ENCODE data around the gene RNF43.
"Not testable (repeated sequence)": the region's sequence is repeated elsewhere in the genome, so short reads cannot be mapped to it uniquely, and the experiment has no call there.

Gene RNF43

GRCh38 chr17:58414596-58414997 is 2.7 kb downstream of the RNF43 start:
- no peak overlapping the region for H3K4me3 Mint-ChIP-seq
- no peak overlapping the region for H3K27ac Mint-ChIP-seq
- peaks cover 26% of the 10 kb centered on the region for H3K4me1 Mint-ChIP-seq (ENCODE audit: low read depth)
- H3K9me3 Mint-ChIP-seq (ENCODE audit: low read depth): no peaks in the 10 kb centered on the region
- no peaks in the 10 kb centered on the region for H3K27me3 Mint-ChIP-seq
- peaks cover 3% of the 10 kb centered on the region for H3K36me3 Mint-ChIP-seq

GRCh38 chr17:58413684-58414083 is 3.6 kb downstream of the RNF43 start:
- no peaks in the 10 kb centered on the region for H3K9me3 Mint-ChIP-seq (ENCODE audit: low read depth)
- H3K36me3 Mint-ChIP-seq: peaks cover 3% of the 10 kb centered on the region
- peaks cover 26% of the 10 kb centered on the region for H3K4me1 Mint-ChIP-seq (ENCODE audit: low read depth)
- no peak overlapping the region for H3K4me3 Mint-ChIP-seq
- no peaks in the 10 kb centered on the region for H3K27me3 Mint-ChIP-seq
- peak overlapping the region; percentile 84 for H3K27ac Mint-ChIP-seq

- Mint-ChIP-seq H3K4me1 (ENCODE audit: low read depth) (peaks cover 21% of the 10 kb centered on the region), H3K36me3 (peaks cover 3% of the 10 kb centered on the region), H3K9me3 (ENCODE audit: low read depth) (no peaks in the 10 kb centered on the region), H3K27me3 (no peaks in the 10 kb centered on the region), H3K4me3 (peak overlapping the region; percentile 22), H3K27ac (peak overlapping the region; percentile 84)
Measured at GRCh38 chr17:58412961-58413586, 4.3 kb downstream of the RNF43 start.

DNA sequence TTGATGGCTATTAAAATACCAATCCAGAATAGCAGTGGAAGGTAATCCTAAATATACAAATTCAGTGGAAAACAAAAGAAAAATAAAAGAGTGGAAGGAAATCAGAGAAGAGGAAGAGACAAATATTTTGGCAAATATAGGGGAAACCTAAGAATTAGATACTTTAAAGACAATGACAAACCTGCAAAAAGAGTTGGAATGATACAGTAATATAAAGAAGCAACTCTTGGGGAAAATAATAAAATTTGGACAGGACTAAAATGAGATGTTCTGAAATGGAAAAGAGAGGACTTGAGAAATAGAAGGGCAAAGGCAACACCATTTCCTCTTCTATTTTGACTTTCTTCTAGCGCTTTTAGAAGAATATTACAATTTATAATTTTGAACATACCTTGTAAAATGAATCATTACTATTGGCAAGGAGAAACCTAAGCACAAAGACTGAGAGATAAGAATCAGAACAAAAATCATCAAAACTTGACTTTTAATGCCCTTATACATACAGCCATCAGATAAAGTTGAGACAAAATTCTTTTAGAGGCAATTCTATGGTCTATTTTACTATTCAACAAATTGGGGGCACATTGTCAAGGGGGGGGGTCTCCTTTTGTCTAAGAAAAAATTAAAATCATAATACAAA is 5.2 kb downstream of the RNF43 start:
- Mint-ChIP-seq H3K4me1 (ENCODE audit: low read depth) (peaks cover 15% of the 10 kb centered on the region), H3K36me3 (peaks cover 3% of the 10 kb centered on the region), H3K9me3 (ENCODE audit: low read depth) (no peaks in the 10 kb centered on the region), H3K4me3 (no peak overlapping the region), H3K27me3 (no peaks in the 10 kb centered on the region), H3K27ac (peak overlapping the region; percentile 36)

GRCh38 chr17:58411408-58411894 is 5.9 kb downstream of the RNF43 start:
- Mint-ChIP-seq H3K27me3 (no peaks in the 10 kb centered on the region), H3K36me3 (peaks cover 3% of the 10 kb centered on the region), H3K9me3 (ENCODE audit: low read depth) (no peaks in the 10 kb centered on the region), H3K4me1 (ENCODE audit: low read depth) (peaks cover 12% of the 10 kb centered on the region), H3K27ac (no peak overlapping the region), H3K4me3 (no peak overlapping the region)

GRCh38 chr17:58410714-58411407 is 6.5 kb downstream of the RNF43 start:
- no peak overlapping the region for H3K4me3 Mint-ChIP-seq
- peaks cover 2% of the 10 kb centered on the region for H3K36me3 Mint-ChIP-seq
- no peaks in the 10 kb centered on the region for H3K27me3 Mint-ChIP-seq
- no peaks in the 10 kb centered on the region for H3K9me3 Mint-ChIP-seq (ENCODE audit: low read depth)
- H3K27ac Mint-ChIP-seq: no peak overlapping the region
- peaks cover 10% of the 10 kb centered on the region for H3K4me1 Mint-ChIP-seq (ENCODE audit: low read depth)

DNA sequence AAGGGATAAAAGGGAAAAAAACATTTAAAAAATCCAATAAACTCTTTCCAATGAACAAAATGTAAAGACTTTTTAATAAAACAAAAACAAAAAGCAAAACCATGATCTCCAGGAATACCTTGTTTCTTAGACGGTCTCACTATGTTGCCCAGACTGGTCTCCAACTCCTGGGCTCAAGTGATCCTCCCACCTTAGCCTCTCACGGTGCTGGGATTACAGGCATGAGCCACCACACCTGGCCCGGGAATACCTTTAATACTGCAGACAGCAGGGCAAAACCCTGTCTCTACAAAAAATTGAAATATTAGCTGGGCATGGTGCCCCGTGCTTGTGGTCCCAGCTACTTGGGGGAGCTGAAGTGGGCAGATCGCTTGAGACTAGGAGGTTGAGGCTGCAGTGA is 7.9 kb downstream of the RNF43 start:
- Mint-ChIP-seq H3K4me1 (ENCODE audit: low read depth) (peaks cover 10% of the 10 kb centered on the region), H3K9me3 (ENCODE audit: low read depth) (no peaks in the 10 kb centered on the region), H3K4me3 (no peak overlapping the region), H3K36me3 (no peaks in the 10 kb centered on the region), H3K27me3 (no peaks in the 10 kb centered on the region), H3K27ac (no peak overlapping the region)

- Mint-ChIP-seq H3K36me3 (no peaks in the 10 kb centered on the region), H3K4me1 (ENCODE audit: low read depth) (peaks cover 9% of the 10 kb centered on the region), H3K9me3 (ENCODE audit: low read depth) (no peaks in the 10 kb centered on the region), H3K4me3 (no peak overlapping the region), H3K27ac (no peak overlapping the region), H3K27me3 (no peaks in the 10 kb centered on the region)
Measured at GRCh38 chr17:58403311-58403710, 14.0 kb downstream of the RNF43 start.

DNA sequence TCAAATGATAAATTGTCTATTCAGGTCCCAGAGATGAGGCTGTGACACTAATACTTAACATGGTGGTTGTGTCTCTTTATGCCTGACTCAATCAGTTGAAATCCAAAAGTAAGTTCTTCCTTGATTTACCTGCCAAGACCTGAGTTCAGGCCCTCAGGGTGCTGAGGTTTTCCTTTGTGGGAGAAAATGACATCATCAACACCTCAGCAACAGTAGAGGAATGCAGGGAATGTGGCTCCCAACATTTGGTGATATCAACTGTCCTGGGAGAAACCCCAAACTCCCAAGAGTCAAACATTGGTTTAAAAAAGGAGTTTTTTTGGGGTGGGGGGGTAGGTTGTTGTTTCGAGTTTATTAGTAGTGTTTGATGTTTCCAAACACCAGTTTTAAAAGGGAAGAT is 14.7 kb downstream of the RNF43 start:
- H3K36me3 Mint-ChIP-seq: no peaks in the 10 kb centered on the region
- no peaks in the 10 kb centered on the region for H3K27me3 Mint-ChIP-seq
- H3K4me3 Mint-ChIP-seq: no peak overlapping the region
- peaks cover 9% of the 10 kb centered on the region for H3K4me1 Mint-ChIP-seq (ENCODE audit: low read depth)
- H3K9me3 Mint-ChIP-seq (ENCODE audit: low read depth): no peaks in the 10 kb centered on the region
- H3K27ac Mint-ChIP-seq: no peak overlapping the region

DNA sequence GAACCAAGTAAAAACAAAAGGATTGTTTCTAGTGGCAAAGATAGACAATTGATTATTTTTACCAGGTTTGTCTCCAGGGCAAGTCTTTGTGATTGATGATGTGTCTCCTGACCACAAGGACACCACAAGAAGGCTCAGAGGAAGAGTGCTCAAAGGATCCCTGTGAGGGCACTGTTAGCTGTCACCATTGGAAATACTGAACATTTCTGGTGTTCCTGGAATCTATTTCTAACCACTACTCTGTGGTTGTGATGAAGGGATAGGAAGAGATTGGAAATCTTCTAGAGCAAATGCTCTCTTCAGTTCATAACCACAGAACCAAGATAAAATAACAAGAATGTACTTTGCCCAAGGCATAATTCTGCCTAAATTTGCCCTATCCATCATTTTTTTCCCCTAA is 15.3 kb downstream of the RNF43 start:
- Mint-ChIP-seq H3K27ac (no peak overlapping the region), H3K4me3 (no peak overlapping the region), H3K9me3 (ENCODE audit: low read depth) (no peaks in the 10 kb centered on the region), H3K4me1 (ENCODE audit: low read depth) (peaks cover 9% of the 10 kb centered on the region), H3K36me3 (no peaks in the 10 kb centered on the region), H3K27me3 (no peaks in the 10 kb centered on the region)

- no peak overlapping the region for H3K27ac Mint-ChIP-seq
- H3K27me3 Mint-ChIP-seq: no peaks in the 10 kb centered on the region
- peaks cover 9% of the 10 kb centered on the region for H3K4me1 Mint-ChIP-seq (ENCODE audit: low read depth)
- no peaks in the 10 kb centered on the region for H3K36me3 Mint-ChIP-seq
- H3K4me3 Mint-ChIP-seq: no peak overlapping the region
- no peaks in the 10 kb centered on the region for H3K9me3 Mint-ChIP-seq (ENCODE audit: low read depth)
Measured at GRCh38 chr17:58401287-58401686, 16.0 kb downstream of the RNF43 start.

DNA sequence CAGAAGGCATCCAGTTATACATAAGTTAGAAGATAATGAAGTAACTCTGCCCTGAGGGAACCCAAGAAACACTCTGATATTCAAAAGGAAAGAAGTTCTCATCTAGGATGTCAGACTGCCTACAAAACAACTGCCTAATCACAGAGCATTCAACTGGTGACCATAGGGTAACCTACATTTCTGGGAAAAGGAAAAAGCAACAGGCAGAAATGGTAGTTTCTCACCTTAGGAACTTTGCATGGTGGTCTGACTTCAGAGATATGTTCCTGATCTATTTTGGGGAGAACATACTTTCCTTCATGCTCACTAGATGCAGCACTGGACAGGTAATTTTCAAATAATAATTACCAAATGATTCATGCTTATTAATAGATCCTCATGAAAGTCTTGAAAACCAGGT is 16.5 kb downstream of the RNF43 start:
- Mint-ChIP-seq H3K27me3 (no peaks in the 10 kb centered on the region), H3K4me1 (ENCODE audit: low read depth) (peaks cover 9% of the 10 kb centered on the region), H3K4me3 (no peak overlapping the region), H3K9me3 (ENCODE audit: low read depth) (no peaks in the 10 kb centered on the region), H3K27ac (no peak overlapping the region), H3K36me3 (no peaks in the 10 kb centered on the region)

DNA sequence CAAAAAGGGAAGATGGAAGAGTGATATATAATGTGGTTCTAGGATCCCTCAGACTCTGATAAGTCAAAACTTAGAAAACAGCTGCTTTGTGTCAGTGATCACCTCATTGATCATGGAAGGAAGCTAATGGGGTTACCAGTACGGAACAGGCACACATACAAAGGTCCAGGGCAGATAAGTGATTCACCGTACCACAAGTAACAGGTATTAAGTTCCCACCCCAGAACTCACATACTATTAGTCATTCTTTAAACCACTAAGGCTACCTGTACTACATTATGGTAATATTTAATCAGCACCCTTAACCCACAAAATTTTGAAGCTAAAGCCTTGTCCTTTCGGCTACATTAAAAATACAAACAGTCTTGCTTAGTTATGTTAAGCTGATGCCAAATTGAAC is 17.4 kb downstream of the RNF43 start:
- Mint-ChIP-seq H3K4me3 (no peak overlapping the region), H3K36me3 (no peaks in the 10 kb centered on the region), H3K9me3 (ENCODE audit: low read depth) (no peaks in the 10 kb centered on the region), H3K4me1 (ENCODE audit: low read depth) (peaks cover 9% of the 10 kb centered on the region), H3K27ac (no peak overlapping the region), H3K27me3 (no peaks in the 10 kb centered on the region)

DNA sequence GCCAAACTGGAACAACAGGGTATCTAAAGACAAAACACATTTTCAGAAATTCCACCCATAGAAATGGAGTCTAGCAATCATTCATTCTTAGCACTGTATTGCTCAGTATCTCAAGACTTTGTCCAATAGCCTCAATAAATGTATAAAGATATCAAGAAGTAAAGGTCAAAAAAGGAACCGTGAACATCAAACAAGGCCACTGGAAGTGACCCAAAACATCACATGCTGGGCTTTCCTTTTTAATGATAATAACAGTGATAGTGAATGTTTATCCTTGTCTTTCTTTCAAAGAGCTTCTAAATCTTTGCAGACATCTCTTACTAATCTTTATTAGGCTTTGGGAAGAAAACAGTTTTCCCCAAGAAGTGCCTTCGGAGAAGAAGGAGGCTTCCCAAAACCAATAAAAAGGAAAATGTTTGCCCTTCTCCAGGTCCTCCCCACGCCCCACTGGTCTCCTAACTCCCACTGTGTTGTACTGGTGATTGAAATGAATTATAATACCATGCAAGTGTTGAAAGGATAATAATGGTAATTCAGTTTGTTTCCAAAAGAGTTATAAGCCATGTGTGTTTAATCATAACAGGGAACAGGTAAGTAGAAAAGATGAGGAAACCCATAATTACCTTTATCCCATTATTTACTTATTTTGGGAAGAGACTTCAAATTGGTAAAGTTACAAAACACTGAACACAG is 18.6 kb downstream of the RNF43 start:
- peaks cover 9% of the 10 kb centered on the region for H3K4me1 Mint-ChIP-seq (ENCODE audit: low read depth)
- no peak overlapping the region for H3K27ac Mint-ChIP-seq
- H3K36me3 Mint-ChIP-seq: peaks cover 3% of the 10 kb centered on the region
- H3K27me3 Mint-ChIP-seq: no peaks in the 10 kb centered on the region
- no peaks in the 10 kb centered on the region for H3K9me3 Mint-ChIP-seq (ENCODE audit: low read depth)
- no peak overlapping the region for H3K4me3 Mint-ChIP-seq

GRCh38 chr17:58397421-58397820 is 19.9 kb downstream of the RNF43 start:
- H3K4me1 Mint-ChIP-seq (ENCODE audit: low read depth); H3K27me3 Mint-ChIP-seq; H3K9me3 Mint-ChIP-seq (ENCODE audit: low read depth); H3K4me3 Mint-ChIP-seq; H3K27ac Mint-ChIP-seq; H3K36me3 Mint-ChIP-seq: not testable (repeated sequence)
